GM04503 (cell line): ENCODE measurements around the gene RENBP.

ENCODE experiments used
- DNase-seq: peaks from one replicate; pipeline ENCODE4 v3.0.0-alpha.2; 2012; ENCODE audit warnings: low read depth

RENBP gene

DNA sequence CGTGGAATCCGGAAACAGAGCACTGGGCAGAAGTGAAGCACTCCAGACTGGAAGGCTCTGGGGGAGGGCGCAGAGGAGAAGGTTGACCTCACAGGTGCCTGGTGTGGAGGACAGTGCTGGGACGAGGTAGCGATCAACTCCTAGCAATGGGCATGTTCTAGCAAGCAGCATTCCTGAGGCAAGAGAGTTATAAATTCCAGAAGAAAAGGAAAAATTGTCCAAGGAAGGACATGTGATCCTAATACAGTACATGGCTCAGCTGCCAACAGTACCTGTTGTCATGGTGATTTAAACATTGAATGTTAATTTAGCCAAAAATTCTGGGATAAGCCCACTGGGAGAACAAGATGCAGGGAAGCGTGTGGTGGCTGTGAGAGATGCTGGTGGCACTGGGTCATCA is 26.6 kb downstream of the RENBP start:
- DNase-seq, result no peak

DNA sequence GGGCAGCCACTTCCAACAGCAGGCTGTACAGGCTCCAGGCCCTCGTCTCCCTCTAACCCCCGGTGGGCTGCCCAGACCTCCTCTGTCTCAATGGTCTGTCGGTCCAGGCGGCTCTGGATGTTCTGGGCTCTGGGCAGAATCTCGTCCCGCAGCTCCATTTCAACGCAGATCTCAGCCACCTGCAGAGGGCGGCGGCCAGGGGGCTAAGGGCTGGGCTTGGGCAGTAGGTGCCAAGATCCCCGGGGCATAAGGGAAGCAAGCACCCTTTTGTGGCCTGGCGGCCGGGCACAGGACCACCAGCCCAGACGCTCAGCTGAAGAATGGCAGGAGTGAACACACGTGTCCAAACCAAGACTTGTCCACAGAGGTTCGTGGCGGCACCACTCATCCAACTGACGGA is 30.7 kb downstream of the RENBP start:
- no peak for DNase-seq

DNA sequence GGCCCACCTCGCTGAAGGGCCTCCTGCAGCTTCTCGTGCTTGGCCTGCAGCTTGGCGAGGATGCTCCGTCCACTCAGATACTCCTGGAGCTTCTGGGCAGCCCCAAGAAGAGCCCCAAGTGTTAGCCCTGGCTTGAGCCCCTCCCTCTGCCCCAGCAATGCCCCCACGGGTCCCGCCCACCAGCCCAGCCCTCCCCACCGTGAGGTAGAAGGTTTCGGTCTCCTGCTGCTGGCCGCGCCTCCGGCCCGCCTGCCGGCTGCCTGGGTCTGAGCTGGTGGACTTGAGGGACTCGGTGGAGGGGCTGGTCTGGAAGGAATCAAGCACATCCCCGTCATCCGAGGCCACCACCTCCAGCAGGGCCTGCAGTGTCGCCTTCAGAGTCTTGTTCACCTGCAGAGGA is 31.2 kb downstream of the RENBP start:
- DNase-seq, result no peak

DNA sequence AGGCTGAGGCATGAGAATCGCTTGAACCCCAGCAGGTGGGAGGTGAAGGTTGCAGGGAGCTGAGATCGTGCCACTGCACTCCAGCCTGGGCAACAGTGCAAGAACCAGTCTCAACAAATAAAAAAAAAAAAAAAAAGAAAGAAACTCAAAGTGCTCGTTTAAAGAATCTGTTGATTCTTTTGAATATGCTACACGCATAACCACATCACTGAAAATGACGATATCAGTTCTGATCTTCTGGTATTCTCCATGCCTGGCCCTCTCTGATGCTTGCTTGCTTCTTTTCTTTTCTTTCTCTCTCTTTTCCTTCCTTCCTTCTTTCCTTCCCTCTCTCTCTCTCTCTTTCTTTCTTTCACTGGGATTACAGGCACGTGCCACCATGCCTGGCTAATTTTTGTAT is 32.6 kb downstream of the RENBP start:
- no peak for DNase-seq

DNA sequence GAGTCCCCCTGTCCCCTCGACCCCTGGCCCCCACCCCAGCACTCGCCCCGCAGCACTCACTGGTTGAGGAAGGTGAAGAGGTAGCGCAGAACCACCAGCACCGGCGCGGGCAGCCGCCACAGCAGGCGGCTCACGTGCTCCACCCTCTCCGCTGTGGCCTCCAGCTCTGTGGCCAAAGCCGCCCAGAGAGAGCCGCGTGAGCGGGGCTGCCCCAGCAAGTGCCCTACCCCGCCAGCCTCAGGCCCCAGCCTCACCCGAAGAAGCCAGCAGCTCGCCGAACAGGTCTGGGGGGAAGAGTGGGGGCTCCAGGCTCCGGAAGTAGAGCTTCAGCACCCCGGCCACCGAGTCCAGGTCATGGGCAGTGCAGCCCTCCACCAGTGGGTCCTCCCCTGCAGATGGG is 34.0 kb downstream of the RENBP start:
- DNase-seq, result no peak

DNA sequence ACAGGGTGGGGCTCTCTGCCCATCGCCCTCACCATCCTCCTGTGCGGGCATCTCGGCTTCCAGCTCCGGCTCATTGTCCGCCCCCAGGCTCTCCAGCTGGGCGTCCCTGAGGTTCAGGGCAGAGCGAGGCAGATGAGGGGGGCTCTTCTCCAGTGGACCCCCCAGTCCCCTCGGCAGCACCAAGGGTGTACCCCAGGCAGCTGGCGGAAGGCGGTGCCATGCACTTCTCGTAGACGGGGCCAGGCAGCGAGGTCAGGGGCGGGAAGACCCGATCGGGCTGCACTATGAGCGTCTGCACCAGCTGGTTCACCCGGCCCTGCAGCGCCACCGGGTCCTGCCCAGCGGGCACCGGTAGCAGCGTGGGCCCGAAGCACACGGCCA is 34.5 kb downstream of the RENBP start:
- no peak for DNase-seq

DNA sequence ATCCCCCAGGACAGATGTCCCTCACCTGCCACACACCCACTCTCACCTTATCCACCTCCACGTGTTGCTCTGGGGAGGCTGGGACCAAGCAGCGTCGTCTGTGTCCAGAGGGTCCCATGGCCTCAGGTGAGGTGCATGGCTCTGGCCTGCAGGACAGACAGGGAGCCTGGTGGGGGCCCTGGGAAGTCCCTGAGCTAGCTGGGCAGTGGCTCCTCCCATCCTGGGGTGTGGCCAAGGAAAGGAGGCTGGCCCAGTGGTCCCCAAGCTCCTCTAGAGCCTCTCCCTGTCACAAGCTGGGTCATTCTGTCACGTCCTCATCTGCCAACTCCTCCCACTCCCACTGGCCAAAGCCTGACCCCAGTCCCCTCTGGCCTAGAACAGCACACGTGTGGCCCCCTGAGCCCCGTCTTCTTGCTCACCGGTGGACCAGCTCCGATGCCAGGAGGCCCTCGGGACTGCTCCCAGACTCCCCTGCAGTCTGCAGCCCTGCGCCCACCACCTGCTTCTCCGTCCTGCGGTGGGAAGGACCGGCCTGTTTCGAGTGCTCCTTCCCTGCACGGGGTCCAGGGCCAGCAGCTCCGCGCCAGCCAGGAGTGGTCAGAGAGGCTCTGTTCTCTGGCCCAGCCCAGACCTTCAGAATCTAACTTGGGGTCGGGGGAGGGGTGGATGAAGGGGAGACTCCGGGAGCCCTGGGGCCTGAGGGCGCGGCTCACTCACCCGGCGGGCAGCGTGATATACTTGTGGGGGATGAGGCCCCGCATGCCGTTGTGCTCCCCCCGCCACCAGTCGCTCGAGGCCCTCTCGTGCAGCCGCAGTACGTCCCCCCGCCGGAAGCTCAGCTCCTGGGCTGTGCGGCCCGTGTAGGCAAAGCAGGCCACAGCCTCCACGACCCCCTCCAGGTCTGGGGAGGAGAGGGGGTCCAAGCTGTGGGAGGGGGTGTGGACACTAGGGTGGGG is 35.1 kb downstream of the RENBP start:
- no peak for DNase-seq

DNA sequence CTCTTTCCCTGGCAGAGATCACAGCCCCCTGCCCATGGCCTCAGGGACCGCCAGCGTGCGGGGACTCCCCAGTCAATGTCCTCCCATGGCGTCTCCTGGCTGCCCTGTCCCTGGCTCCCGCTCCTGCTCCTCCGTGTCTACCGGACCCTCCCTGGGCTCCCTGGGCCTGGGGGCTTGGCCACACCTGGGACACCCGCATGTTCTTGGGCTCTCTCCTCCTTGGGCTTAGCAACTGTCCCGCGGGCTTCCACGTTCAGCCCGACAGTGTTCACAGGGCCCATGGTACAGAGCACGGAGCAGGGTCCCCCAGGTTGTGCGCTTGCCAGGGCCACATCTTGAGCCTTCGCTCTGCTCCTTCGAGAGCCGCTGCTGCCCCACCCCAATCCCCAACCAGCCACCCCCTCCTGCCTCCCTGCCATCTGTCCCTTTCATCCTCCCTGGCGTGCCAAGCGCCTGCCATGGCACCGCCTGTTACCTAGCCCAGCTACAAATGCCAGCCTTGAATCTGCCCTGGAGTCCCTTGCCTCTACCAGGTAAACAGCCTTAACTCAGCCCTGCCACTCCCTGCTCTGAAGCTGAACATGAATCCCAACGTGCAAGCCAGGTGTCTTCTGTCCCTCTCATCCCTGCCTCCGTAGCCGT is 36.1 kb downstream of the RENBP start:
- no peak for DNase-seq

DNA sequence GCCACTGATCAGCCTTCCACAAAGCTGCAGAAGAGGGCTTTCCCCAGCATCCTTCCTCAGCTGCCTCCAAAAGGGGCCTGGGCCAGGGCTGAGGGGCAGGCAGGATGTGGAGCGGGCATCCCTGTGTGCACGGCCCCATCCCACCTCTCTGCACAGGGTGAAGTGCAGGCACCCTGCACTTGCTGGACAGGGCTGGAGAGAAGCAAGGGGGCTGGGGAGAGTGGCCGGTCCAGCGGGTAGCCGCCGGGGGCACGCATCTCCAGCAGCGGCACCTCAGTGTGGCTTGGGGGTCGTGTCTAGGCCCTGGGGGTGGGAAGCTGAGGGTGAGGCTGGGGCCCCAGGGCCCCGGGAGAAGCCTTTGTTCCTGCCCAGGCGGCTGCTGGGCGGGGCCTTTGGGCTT is 37.0 kb downstream of the RENBP start:
- no peak for DNase-seq

DNA sequence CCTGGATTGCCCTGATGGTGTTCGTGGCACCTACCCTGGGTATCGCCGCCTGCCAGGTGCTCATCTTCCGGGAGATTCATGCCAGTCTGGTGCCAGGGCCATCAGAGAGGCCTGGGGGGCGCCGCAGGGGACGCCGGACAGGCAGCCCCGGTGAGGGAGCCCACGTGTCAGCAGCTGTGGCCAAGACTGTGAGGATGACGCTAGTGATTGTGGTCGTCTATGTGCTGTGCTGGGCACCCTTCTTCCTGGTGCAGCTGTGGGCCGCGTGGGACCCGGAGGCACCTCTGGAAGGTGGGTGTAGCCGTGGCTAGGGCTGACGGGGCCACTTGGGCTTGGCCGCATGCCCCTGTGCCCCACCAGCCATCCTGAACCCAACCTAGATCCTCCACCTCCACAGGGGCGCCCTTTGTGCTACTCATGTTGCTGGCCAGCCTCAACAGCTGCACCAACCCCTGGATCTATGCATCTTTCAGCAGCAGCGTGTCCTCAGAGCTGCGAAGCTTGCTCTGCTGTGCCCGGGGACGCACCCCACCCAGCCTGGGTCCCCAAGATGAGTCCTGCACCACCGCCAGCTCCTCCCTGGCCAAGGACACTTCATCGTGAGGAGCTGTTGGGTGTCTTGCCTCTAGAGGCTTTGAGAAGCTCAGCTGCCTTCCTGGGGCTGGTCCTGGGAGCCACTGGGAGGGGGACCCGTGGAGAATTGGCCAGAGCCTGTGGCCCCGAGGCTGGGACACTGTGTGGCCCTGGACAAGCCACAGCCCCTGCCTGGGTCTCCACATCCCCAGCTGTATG is 38.1 kb downstream of the RENBP start:
- no peak for DNase-seq

DNA sequence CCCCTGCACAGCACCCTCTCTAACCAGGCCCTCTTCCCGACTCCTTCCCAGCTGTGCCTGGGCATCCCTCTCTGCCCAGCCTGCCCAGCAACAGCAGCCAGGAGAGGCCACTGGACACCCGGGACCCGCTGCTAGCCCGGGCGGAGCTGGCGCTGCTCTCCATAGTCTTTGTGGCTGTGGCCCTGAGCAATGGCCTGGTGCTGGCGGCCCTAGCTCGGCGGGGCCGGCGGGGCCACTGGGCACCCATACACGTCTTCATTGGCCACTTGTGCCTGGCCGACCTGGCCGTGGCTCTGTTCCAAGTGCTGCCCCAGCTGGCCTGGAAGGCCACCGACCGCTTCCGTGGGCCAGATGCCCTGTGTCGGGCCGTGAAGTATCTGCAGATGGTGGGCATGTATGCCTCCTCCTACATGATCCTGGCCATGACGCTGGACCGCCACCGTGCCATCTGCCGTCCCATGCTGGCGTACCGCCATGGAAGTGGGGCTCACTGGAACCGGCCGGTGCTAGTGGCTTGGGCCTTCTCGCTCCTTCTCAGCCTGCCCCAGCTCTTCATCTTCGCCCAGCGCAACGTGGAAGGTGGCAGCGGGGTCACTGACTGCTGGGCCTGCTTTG is 38.9 kb downstream of the RENBP start:
- DNase-seq, result no peak

DNA sequence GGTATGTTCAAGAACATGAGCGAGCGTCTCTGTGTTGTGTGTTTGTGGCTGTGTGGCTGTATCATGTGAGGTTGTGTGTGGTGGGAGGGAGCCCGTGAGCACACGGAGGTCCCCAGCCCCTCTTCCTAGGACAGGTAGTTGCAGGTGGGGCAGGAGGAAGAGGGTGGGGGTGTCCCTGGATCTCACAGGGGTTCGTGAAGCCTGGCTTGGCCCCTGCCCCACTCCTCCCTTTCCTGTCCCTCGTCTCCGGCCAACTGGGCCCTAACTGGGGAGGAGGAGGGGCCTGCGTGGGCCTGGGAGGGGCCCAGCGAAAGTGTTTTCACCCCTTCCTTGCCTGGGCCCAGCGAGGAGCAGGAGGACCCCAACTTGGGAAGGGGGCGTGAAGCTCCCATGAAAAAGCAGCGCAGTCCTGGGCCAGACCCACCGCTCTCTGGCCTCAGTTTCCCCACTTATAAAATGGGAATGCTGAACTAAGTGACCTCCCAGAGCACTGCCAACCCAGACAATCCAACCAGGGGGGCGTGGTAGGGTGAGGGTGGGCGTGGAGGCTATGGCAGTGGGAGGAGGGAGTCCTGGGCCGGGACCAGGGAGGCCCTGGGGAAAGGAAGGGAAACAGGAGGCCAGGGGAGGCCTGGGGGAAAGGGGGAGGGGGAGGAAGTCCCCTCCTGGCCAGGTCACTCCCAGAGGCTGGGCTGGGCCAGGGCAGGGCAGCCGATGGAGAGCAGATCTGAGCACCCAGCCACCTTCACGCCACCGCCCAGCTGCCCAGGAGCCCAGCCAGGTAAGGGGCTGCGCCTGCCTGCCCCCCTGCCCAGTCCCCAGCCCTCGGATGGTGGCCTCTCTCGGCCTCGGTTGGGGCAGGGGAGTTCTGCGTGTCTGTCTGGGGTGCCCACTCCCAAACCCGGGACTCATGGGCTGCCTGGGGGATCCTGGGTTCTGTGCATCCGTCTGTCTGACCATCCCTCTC is 40.2 kb downstream of the RENBP start, which contains the start of gene AVPR2:
Gene AVPR2 (plus strand): TSS at position 683 of the 967 bp plus-strand sequence. CDS start 473 bp downstream, outside the sequence.
- no peak for DNase-seq

DNA sequence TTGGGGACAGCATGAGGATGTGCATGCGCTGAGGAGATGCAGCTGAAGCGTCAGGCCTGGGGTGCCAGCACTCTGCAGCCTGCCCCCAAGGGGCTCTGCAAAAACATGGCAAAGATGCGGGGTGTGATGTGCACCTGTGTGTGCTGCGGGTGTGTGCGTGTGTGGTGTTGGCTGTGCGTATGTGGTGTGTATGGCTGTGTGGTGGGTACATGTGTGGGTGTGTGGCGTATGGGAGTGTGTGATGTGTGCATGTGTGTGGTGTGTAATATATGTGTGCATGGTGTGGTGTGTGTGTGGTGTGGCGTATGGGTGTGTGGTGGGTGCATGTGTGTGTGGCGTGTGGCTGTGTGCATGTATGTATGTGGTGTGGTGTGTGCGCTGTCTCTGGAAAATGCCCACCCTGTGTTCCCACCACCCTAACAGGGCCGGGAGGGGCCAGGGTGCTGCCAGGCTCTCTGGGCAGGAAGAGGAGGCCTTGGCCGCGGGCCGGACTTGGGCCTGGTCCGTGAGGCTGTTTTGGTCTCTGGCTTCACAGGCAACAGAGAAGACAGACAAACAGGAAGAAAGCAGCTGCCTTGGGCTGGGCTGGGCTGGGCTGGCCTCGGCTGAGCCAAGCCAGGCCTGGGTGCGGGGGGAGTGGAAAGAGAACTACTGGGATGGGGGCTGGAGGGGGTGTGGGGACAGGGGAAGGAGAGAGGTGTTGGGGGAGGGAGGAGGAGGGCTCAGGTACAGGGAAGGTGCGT is 41.0 kb downstream of the RENBP start:
- DNase-seq, result no peak

DNA sequence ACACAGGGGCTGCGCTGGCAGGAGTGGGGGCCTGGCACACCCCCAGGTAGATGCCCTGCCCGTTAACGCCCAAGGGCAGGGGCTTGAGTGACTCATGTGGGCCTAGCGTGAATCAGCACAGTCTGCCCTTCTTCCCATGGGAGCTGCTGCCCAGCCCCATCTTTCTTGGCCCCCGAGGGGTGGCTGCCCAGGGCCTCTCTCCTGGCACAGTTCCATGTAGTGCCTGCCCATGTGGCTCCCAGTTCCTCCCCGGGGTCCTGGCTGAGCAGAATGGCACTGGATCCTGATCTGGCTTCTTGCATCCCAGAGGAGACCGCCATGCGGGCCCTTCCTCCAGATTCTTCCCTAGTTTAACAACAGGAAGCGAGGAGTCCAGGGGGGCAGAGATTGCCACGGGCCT is 42.1 kb downstream of the RENBP start:
- no peak for DNase-seq

DNA sequence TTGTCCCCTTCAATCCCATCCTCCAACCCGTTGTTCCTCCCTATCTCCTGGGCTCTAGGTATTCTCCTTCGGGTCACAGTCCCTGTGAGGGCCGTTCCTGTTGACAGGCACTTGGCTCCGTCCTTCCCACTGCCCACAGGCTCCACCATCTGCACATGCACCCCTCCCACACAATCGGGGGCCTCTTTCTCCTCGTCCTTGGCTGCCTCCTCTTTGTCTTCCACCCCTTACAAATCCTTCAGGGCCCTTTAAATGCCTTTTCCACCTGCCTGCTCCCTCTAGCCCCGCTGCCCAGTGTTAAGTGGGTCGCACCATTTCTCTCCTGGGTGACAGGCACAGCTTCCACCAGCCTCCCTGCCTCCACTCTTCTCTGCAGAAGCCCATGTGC is 42.7 kb downstream of the RENBP start:
- DNase-seq, result no peak

DNA sequence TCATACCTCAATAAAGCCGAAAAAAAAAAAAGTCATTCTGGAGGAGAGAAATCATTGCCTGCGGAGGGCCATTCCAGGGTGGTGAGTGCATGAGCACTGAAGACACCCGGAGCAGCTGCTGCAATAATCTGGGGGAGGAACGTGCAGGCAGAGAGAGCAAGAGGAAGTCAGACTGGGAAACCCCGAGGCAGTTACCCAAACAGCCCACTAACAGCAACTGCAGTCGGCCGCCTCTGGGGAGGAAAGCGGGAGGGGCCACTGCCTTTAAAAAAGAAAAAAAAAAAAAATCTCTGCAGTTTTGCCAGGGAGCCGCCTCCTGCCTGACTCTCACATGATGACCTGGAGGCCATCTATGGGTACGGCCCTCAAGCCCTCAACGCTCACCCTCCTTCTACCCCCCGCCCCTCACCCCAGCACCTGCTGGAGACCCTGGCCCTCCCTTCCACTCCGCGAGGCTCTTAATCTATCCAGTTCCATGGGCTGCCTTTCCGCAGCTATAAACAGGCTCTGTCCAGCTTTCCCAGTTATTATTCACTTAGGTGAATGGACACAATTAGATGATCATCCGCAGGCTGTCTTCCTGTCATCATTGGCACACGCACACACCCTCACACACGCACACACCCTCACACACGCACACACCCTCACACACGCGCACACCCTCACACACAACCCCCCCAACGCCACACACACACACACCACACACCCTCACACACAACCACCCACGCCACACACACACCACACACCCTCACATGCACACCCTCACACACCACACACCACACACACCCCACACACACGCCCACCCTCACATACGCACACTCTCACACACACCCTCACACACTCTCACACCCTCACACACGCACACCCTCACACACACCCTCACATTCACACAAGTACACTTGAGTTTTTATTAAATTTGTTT is 43.4 kb downstream of the RENBP start:
- DNase-seq, result peak; percentile 51

DNA sequence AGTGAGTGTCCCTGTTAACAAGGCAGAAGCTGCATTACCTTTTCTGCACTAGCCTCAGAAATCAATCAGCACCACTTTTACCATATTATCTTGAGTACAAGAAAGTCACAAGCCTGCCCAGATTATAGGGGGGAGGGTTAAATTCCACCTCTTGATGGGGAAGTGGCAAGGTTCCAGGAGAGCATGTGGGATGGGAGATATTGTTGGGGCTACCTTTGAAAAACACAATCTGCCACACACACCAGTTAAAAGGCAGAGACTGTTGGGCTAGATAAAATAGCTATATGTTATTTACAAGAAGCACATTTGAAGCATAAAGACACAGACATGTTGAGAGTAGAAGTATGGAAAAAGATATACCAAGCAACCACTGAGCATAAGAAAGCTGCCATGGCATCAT is 46.5 kb downstream of the RENBP start:
- DNase-seq, result no peak

DNA sequence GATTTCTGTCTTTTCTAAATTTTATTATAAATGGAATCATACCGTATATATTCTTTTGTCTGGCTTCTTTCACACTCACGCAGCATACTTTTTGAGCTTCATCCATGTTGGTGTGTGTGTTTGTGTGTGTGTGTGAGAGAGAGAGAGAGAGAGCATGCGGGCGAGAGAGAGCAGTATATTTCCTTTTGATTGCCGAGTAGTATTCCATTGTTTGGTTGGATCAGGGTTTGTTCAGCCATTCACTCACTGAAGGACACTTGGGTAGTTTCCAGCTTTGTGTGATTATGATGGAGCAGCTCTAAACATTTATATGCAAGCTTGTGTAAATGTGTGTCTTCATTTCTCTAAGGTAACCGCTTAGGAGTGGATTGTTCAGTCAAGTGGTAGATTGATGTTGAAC is 55.3 kb downstream of the RENBP start:
- DNase-seq, result no peak

DNA sequence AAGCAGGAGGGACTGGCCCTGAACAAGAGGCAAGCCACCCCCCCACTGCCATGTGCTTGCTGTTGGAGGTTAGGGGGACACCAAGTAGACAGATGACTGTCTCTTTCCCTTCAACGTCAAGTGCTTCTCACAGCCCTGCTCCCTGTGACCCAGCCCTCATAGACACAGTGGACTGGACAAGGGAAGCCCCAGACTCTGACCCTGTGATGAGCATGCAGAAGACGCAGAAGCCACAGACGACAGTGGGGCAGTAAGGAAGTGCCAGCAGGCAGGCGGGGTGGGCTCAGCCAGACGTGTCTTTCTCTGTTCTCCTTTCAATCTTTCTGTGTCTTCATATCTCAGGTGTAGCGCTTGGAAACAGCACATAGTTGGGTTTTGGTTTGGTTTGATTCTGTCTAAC is 56.1 kb downstream of the RENBP start:
- DNase-seq, result no peak
